Measurements from ENCODE around the gene SRCAP.
A peak's percentile ranks its signal among the peaks of the same experiment; 100 is the strongest.
"Not testable (repeated sequence)": the region's sequence is repeated elsewhere in the genome, so short reads cannot be mapped to it uniquely, and the experiment has no call there.

SRCAP gene

DNA sequence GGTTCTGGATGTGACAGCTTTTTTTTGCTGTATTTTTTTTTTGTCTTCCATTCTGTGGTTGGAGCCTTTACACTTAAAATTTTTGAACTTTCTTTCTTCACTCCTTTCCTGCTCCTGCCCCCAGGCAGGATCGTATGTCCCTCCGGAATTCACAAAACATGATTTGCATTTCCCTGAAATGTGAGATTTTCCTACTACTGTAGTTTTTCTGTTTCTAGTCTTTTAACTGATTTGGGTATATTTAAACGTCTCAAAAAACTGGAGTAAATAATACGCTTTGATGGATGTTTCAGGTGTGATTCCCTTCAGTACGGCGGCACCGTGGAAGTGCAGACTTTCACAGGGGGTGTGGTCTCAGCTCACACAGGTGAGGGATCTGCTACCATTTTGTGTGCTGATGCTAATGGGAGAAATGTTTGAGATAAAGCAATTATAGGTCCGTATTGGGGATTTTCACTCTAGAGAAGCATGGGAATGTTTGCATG, 686 bp downstream of the SRCAP start:
- no peak for DNase-seq (ENCODE audit: low spot score)

GRCh38 chr16:30700491-30700890, 1.5 kb downstream of the SRCAP start:
- DNase-seq (ENCODE audit: low spot score), result no peak

DNA sequence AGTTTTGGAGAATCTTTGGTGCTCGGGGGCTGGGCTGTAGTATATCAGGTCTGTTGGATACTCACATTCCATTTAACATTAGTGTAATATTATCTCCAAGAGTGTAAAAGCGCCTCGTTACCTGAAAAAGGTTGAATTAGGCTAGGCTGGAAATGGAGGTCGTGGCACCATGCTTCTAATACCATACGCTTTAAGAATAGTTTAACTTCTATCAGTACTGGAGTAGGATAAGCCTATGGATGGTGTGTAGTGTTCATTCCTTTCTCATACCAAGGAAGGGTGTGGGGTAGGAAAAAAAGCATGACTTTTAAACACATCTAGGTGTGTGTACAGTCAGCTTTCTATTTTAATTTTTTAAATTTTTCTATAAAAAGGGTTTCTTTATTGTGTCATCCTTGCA, 2.0 kb downstream of the SRCAP start:
- no peak for DNase-seq (ENCODE audit: low spot score)

- DNase-seq (ENCODE audit: low spot score), result not testable (repeated sequence)
Observed at GRCh38 chr16:30703071-30703470, 4.1 kb downstream of the SRCAP start.

- DNase-seq (ENCODE audit: low spot score), result no peak
Observed at GRCh38 chr16:30703971-30704370, 5.0 kb downstream of the SRCAP start.

GRCh38 chr16:30706046-30706445, 7.1 kb downstream of the SRCAP start:
- DNase-seq (ENCODE audit: low spot score), result no peak

- DNase-seq (ENCODE audit: low spot score), result peak; percentile 72
Observed at GRCh38 chr16:30710971-30711370, 12.0 kb downstream of the SRCAP start.

DNA sequence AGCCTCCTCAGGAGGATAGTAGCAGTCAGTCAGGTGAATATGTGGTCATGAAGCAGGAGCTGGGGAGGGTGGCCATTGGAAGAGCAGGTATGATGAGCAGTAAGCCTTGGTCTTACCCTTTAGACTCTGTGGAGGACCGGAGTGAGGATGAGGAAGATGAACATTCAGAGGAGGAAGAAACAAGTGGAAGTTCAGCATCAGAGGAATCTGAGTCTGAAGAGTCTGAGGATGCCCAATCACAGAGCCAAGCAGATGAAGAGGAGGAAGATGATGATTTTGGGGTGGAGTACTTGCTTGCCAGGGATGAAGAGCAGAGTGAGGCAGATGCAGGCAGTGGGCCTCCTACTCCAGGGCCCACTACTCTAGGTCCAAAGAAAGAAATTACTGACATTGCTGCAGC, 12.7 kb downstream of the SRCAP start:
- DNase-seq (ENCODE audit: low spot score), result no peak

DNA sequence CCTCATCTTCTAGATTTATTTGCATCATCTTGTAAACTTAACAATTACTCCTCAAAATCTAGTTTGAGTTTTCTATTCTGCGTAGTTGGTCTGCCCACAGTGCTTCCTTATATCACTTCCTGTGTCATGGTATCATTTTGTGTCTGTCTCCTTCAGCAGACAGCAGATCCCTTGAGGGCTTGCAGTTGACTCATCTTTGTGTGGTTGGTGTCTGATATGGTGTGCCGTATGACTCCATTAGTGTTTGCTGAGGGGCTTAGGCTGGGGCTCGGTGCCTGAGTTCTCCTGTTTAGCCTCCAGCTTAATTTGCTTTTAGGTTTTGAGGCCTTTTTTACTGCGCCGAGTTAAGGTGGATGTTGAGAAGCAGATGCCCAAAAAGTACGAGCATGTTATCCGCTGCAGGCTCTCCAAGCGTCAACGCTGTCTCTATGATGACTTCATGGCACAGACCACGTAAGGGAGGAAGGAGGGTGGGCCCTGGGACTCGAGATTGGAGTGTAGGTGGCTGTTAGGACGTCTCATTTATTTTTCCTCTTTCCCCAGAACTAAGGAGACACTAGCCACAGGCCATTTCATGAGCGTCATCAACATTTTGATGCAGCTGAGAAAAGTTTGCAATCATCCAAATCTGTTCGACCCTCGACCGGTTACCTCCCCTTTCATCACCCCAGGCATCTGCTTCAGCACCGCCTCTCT, 16.9 kb downstream of the SRCAP start:
- peak; percentile 83 for DNase-seq (ENCODE audit: low spot score)

- no peak for DNase-seq (ENCODE audit: low spot score)
Observed at GRCh38 chr16:30720086-30720485, 21.1 kb downstream of the SRCAP start.

- DNase-seq (ENCODE audit: low spot score), result no peak
Observed at GRCh38 chr16:30720694-30721093, 21.7 kb downstream of the SRCAP start.

DNA sequence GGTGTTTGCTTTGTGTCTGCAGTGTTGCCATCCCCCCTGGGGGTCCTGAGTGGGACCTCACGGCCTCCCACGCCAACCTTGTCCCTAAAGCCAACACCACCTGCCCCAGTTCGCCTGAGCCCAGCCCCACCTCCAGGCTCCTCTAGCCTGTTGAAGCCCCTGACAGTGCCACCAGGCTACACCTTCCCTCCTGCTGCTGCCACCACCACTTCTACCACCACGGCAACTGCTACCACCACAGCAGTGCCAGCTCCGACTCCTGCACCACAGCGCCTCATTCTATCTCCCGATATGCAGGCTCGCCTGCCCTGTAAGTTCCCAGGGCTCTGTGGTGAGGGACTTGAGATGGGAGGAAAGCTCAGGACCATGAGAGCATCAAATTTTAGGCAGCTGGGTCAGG, 22.2 kb downstream of the SRCAP start:
- no peak for DNase-seq (ENCODE audit: low spot score)

DNA sequence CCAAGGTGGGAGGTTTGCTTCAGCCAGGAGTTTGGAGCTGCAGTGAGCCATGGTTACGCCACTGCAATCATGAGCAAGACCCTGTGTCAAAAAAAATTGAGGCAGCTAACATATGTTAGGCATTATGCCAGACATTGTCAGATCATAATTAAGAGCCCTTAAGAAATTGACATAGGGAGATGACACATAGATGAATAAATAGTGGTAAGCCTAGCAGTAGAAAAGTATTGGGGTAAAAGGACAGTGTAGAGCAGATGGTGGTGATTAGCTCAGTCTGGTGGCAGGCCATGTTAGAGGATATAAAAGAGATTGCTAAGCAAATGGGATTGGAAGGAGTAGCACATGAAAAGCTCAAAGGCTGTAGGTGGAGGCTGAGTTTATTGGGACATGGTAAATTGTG, 22.6 kb downstream of the SRCAP start:
- DNase-seq (ENCODE audit: low spot score), result no peak

DNA sequence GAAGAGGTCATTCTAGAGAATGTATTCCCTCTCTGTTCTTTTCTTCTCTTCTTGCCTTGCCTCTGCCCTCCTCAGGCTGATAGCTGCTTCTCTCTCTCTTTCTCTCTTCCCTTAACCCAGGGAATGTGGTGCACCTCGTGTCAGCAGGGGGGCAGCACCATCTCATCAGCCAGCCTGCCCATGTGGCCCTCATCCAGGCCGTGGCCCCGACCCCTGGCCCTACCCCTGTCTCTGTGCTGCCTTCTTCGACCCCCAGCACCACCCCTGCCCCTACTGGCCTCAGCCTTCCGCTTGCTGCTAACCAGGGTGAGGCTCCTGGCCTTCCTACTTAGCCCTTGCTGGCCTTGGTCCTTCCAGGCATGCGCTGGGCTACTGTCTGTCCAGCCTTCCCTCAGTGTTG, 23.5 kb downstream of the SRCAP start:
- no peak for DNase-seq (ENCODE audit: low spot score)

DNA sequence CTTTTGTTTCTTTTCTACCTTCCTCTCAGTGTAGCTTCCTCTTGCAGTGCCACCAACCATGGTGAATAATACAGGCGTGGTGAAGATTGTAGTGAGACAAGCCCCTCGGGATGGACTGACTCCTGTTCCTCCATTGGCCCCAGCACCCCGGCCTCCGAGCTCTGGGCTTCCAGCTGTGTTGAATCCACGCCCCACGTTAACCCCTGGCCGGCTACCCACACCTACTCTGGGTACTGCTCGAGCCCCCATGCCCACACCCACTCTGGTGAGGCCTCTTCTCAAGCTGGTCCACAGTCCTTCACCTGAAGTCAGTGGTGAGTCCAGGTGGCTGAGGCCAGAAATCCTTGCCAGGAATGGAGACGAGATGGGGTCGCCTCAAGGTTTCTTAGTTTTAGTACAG, 23.9 kb downstream of the SRCAP start:
- DNase-seq (ENCODE audit: low spot score), result no peak

GRCh38 chr16:30723725-30724355, 24.9 kb downstream of the SRCAP start:
- no peak for DNase-seq (ENCODE audit: low spot score)

DNA sequence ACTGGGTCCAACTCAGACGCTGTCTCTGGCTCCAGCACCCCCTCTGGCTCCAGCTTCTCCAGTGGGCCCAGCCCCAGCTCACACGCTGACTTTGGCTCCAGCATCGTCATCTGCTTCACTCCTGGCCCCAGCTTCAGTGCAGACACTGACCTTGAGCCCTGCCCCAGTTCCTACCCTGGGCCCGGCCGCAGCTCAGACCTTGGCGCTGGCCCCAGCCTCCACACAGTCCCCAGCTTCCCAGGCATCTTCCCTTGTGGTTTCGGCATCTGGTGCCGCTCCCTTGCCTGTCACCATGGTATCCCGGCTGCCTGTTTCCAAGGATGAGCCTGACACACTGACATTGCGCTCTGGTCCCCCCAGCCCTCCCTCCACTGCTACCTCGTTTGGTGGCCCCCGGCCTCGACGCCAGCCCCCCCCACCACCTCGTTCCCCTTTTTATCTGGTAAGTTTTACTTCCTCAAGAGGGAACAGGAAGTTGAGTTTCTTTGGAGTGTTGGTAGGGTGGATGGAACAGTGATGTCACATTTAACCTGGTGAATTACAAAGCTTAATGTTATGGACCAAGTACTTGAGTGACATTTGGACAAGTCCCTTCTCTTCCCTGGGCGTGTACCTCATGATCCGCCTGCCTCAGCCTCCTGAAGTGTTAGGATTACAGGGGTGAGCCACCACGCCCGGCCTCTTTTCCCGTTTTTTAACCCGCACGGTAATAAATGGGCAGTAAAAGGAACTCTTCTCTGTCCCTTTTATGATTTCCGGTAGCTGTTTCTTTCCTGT, 25.9 kb downstream of the SRCAP start:
- no peak for DNase-seq (ENCODE audit: low spot score)

DNA sequence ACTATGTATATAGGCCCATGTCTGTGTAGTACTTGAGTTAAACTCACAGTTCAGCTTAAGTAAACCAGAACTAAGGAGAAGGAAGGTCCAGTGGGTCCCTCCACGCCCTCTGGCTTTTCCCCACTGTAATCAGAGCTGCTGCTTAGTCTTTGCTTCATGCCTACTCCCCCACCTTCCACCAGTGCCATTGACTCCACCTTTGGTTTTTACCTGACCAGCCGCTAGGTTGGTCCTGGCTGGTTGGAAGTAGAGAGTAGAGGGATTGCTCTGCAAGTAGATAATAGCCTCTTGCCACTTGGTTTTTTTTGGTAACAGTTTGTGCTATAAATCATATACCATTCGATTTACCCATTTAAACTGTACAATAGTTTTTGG, 26.4 kb downstream of the SRCAP start:
- DNase-seq (ENCODE audit: low spot score), result no peak

DNA sequence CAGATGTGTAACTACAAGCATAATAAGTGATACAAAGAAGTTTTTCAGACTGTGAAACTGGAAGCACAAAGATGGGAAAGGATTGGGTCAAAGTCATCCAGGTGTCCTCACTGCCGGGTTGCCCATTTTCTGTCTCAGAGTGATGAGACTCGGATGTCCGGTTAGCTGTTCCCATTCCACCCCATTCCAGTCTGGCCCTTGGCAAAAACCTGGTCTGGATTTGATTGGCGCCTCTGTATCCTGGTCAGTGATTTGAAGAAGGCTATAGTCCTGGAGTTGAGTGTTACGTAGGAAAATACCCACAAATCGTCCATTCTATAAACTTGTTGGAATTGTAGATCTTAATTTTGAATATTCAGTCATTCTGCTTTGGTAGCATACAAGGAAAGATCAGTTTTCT, 29.4 kb downstream of the SRCAP start:
- DNase-seq (ENCODE audit: low spot score), result no peak

DNA sequence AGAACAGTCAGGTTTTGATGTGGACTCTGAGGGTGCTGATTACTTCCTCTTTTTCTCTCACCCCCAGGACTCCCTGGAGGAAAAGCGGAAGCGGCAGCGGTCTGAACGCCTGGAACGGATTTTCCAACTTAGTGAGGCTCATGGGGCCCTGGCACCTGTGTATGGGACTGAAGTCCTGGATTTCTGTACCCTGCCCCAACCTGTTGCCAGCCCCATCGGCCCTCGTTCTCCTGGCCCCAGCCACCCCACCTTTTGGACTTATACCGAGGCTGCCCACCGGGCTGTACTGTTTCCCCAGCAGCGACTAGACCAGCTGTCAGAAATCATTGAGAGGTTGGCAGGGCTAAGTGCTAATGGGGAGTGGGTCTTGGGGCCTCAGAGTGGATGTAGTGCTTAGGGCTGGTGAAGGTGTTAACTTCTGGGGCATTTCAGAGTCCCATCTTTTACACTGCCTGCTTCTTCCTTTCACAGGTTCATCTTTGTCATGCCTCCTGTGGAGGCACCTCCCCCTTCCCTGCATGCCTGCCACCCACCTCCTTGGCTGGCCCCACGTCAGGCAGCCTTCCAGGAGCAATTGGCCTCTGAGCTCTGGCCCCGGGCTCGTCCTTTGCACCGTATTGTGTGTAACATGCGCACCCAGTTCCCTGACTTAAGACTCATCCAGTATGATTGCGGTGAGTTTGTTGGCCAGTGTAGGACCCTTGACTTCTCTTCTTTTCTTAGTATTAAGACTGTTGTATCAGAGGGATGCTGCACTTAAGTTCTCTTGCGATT, 30.1 kb downstream of the SRCAP start:
- DNase-seq (ENCODE audit: low spot score), result no peak

- no peak for DNase-seq (ENCODE audit: low spot score)
Observed at GRCh38 chr16:30731411-30731810, 32.4 kb downstream of the SRCAP start.

DNA sequence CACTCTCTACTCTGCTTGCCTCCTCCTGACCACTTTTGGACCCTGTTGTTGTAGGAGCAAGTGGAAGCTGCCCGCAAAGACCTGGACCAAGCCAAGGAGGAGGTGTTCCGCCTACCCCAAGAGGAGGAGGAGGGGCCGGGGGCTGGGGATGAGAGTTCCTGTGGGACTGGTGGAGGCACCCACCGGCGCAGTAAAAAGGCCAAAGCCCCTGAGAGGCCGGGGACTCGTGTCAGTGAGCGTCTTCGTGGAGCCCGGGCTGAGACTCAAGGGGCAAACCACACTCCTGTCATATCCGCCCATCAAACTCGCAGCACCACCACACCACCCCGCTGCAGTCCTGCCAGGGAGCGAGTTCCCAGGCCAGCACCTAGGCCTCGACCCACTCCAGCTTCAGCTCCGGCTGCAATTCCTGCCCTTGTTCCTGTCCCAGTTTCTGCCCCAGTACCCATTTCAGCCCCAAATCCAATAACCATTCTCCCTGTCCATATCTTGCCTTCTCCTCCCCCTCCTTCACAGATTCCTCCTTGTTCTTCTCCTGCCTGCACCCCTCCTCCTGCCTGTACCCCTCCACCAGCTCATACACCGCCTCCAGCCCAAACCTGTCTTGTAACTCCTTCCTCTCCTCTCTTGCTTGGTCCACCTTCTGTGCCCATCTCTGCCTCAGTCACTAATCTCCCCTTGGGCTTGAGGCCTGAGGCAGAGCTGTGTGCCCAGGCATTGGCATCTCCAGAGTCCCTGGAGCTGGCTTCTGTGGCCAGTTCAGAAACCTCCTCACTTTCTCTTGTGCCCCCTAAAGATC, 38.2 kb downstream of the SRCAP start:
- no peak for DNase-seq (ENCODE audit: low spot score)

Measured in COLO829 (cell line).